Erythroblast (primary cell): Measurements from ENCODE around the gene EDN2.

Source experiments
- GATA1 ChIP-seq: IDR thresholded peaks from 2 replicates; pipeline ENCODE4 v1.6.1; 2011; ENCODE audit warnings: low read depth, mild to moderate bottlenecking, control low read depth, low read length, moderate library complexity
- POLR2A ChIP-seq: IDR thresholded peaks from 2 replicates; pipeline ENCODE4 v1.6.1; 2011; ENCODE audit warnings: mild to moderate bottlenecking, low read length

- TF ChIP-seq POLR2A (no peak), GATA1 (no peak)
Measured at GRCh38 chr1:41479000-41479807, 5.3 kb downstream of the EDN2 start.
